ENCODE measurements around the gene PITPNM1.
"Not testable (repeated sequence)": the region's sequence is repeated elsewhere in the genome, so short reads cannot be mapped to it uniquely, and the experiment has no call there.

PITPNM1 gene

GRCh38 chr11:67522844-67523555, 17.8 kb upstream of the PITPNM1 start, which contains the start of gene CABP2:
CABP2 (minus strand) TSS chr11:67523446; CDS start chr11:67523326, 120 bp downstream.
- no peak for DNase-seq

- DNase-seq, result no peak
These were observed 17.2 kb upstream of the PITPNM1 start for GRCh38 chr11:67522338-67522737.

GRCh38 chr11:67521924-67522323, 16.8 kb upstream of the PITPNM1 start:
- DNase-seq, result no peak

GRCh38 chr11:67520856-67521824, 16.0 kb upstream of the PITPNM1 start:
- DNase-seq, result no peak

GRCh38 chr11:67519726-67520125, 14.6 kb upstream of the PITPNM1 start:
- DNase-seq, result no peak

GRCh38 chr11:67517784-67518552, 12.8 kb upstream of the PITPNM1 start:
- DNase-seq, result no peak

- no peak for DNase-seq
These were observed 11.6 kb upstream of the PITPNM1 start for GRCh38 chr11:67516806-67517205.

GRCh38 chr11:67514116-67514515, 9.0 kb upstream of the PITPNM1 start:
- no peak for DNase-seq

- not testable (repeated sequence) for DNase-seq
These were observed 6.4 kb upstream of the PITPNM1 start for GRCh38 chr11:67511558-67511957.

- no peak for DNase-seq
These were observed 4.8 kb upstream of the PITPNM1 start for GRCh38 chr11:67510023-67510345.

- peak; percentile 95 for DNase-seq
These were observed 3.4 kb upstream of the PITPNM1 start for GRCh38 chr11:67508486-67509121.

- peak; percentile 96 for DNase-seq
These were observed 2.8 kb upstream of the PITPNM1 start, which contains the start of gene CDK2AP2 for GRCh38 chr11:67507864-67508485. CDK2AP2 (minus strand) TSS chr11:67508162; CDS start chr11:67508082, 80 bp downstream.

- no peak for DNase-seq
These were observed 2.2 kb upstream of the PITPNM1 start for GRCh38 chr11:67507242-67507863.

- no peak for DNase-seq
These were observed 1.4 kb upstream of the PITPNM1 start for GRCh38 chr11:67506426-67507051.

GRCh38 chr11:67505605-67506396, 638 bp upstream of the PITPNM1 start:
- peak; percentile 84 for DNase-seq

GRCh38 chr11:67504005-67504949, 886 bp downstream of the PITPNM1 start:
- DNase-seq, result no peak

- DNase-seq, result no peak
These were observed 1.8 kb downstream of the PITPNM1 start for GRCh38 chr11:67503119-67504004.

Measured in DMS79 treated with DMSO at 0.1 percent for 48 hours (cell line).